Keratinocyte (primary cell): ENCODE measurements around the gene CHID1. TPM values are rescaled to one million over a fixed set of nuclear protein-coding genes. Genes with fewer than 3 reads are reported as not detected.

Experiments used
- DNase-seq: peaks from one replicate; pipeline ENCODE4 v3.0.0-alpha.2; 2011; ENCODE audit warnings: low read depth, missing footprints, low spot score
- FAIRE-seq: peaks from 2 replicates; lab custom pipeline; 2011; peaks lifted over from hg19 to GRCh38; lab: Jason Lieb, UNC
- H2AFZ ChIP-seq: 2 replicates; pipeline ENCODE4 v1.6.0; 2012; ENCODE audit warnings: low read length, control low read depth, inconsistent platforms; ENCODE audit not compliant: control insufficient read depth
- H3K27ac ChIP-seq: 2 replicates; pipeline ENCODE4 v1.5.1; 2011; ENCODE audit warnings: low read length; ENCODE audit not compliant: control insufficient read depth, insufficient read depth
- H3K27me3 ChIP-seq: 3 replicates; pipeline ENCODE4 v1.6.0; 2011; ENCODE audit warnings: low read length; ENCODE audit not compliant: control insufficient read depth, insufficient read depth; ENCODE audit errors: extremely low read depth
- H3K36me3 ChIP-seq, 2 experiments: 2 replicates in 1 of 2; 3 replicates in 1 of 2; pipeline ENCODE4 v1.5.1; 2011; ENCODE audit warnings: low read length in 2 of 2, mild to moderate bottlenecking in 1 of 2; ENCODE audit not compliant: control insufficient read depth in 2 of 2, insufficient read depth in 2 of 2; ENCODE audit errors: extremely low read depth in 1 of 2
- H3K4me1 ChIP-seq: 3 replicates; pipeline ENCODE4 v1.5.1; 2011; ENCODE audit warnings: low read length; ENCODE audit not compliant: control insufficient read depth, insufficient read depth; ENCODE audit errors: extremely low read depth
- H3K4me2 ChIP-seq: 3 replicates; pipeline ENCODE4 v1.6.0; 2011; ENCODE audit warnings: low read depth, low read length; ENCODE audit not compliant: control insufficient read depth, insufficient read depth; ENCODE audit errors: extremely low read depth
- H3K4me3 ChIP-seq, 3 experiments: fragments of 200-600 bp in 1 of 3; sonication (generic) in 1 of 3; 2 replicates in 2 of 3; 3 replicates in 1 of 3; pipeline ENCODE4 v1.5.1; 2011 to 2016; ENCODE audit warnings: low read length in 3 of 3, mild to moderate bottlenecking in 3 of 3, control low read depth in 2 of 3, inconsistent platforms in 1 of 3, low read depth in 1 of 3, mixed read lengths in 1 of 3, mixed run types in 1 of 3, moderate library complexity in 1 of 3; ENCODE audit not compliant: control insufficient read depth in 2 of 3, insufficient read depth in 2 of 3; ENCODE audit errors: extremely low read depth in 1 of 3
- H3K79me2 ChIP-seq: 2 replicates; pipeline ENCODE4 v1.6.0; 2012; ENCODE audit warnings: low read length; ENCODE audit not compliant: control insufficient read depth, insufficient read depth
- H3K9ac ChIP-seq: 3 replicates; pipeline ENCODE4 v1.6.0; 2011; ENCODE audit warnings: low read length; ENCODE audit not compliant: control insufficient read depth, insufficient read depth; ENCODE audit errors: extremely low read depth
- H3K9me1 ChIP-seq: 3 replicates; pipeline ENCODE4 v1.6.0; 2011; ENCODE audit warnings: low read length; ENCODE audit not compliant: control insufficient read depth, insufficient read depth; ENCODE audit errors: extremely low read depth
- H3K9me3 ChIP-seq: 2 replicates; pipeline ENCODE4 v1.5.1; 2012; ENCODE audit warnings: low read depth, low read length; ENCODE audit not compliant: control insufficient read depth
- H4K20me1 ChIP-seq: 3 replicates; pipeline ENCODE4 v1.6.0; 2011; ENCODE audit warnings: low read length; ENCODE audit not compliant: control insufficient read depth, insufficient read depth; ENCODE audit errors: extremely low read depth
- EZH2 ChIP-seq: IDR thresholded peaks from one replicate; pipeline ENCODE4 v1.6.1; 2012; ENCODE audit warnings: inconsistent platforms, mild to moderate bottlenecking, low read length, moderate library complexity
- dilution Hi-C: fragments of 300-500 bp; cut with MboI; formaldehyde crosslinking; loops from one replicate; pipeline ENCODE4 v1.7.0; 2020; ENCODE audit warnings: low sequenced_read_pairs; ENCODE audit not compliant: extremely low pct_ligation_motif_present
- polyA plus RNA-seq, 5 experiments: library from polyadenylated mRNA; depleted of rRNA in 3 of 5; stranded (reverse) in 3 of 5; stranded (forward) in 1 of 5; unstranded in 1 of 5; fragments of >200 nt; gene quantifications; 1 replicate in 1 of 5; 2 replicates in 3 of 5; 3 replicates in 1 of 5; pipeline versions ENCODE4 v1.2.1 to v1.2.3, GENCODE V29; 2011 to 2012; ENCODE audit warnings: missing spikeins in 2 of 5, low read depth in 1 of 5, low replicate concordance in 1 of 5
- TF ChIP-seq, protein P1 (sequence below), 3 experiments: IDR thresholded peaks in 1 of 3; conservative IDR thresholded peaks in 1 of 3; optimal IDR thresholded peaks in 1 of 3; 2 replicates in 2 of 3; 3 replicates in 1 of 3; pipeline versions ENCODE3 to v1.5.1; 2011; ENCODE audit warnings: low read length in 3 of 3, mild to moderate bottlenecking in 3 of 3, moderate library complexity in 2 of 3, control low read depth in 1 of 3, inconsistent platforms in 1 of 3; ENCODE audit not compliant: insufficient read depth in 2 of 3; ENCODE audit errors: extremely low read depth in 1 of 3

Gene CHID1
- polyA plus RNA-seq, 1 donor (not counting 4 experiments of a cell fraction or from before 2014, with no cell fraction given) = 23.0 TPM

DNA sequence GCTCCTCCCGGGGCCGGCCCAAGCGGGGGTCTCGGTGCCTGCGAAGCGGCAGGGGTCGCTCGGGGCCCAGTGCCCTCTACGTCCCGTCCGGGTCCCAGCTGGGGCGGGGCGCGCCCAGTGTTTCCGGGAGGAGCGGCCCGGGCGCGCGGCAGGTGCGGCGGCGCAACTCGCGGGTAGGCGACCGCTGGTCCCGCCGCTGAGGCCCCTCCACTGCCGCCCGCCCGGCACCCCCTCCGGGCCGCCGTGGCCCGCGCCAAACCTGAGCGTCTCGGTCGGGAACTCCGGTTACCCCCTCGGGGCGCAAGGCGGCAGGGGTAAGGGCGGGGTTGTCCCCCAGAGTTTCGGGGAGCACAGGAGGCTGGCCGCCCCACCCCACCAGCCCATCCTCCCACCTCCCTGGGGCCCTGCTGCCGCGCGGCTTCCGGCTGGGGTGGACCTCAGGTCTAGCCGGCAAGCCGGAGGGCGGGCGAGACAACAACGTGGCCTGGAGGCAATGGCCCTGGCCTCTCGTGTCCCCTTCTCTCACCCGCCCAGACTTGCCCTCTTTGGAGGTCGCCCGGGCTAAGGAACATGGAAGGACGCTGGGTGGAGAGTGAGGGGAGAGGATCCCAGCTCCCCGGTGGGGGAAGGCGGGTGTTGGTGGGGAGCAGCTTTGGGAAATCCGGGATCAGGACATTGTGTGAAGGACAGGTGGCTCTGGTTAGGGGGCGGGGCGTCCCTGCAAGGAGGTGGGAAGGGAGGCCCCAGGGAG is 83.3 kb downstream of the CHID1 start:
- Histone ChIP-seq H3K36me3 (peaks cover 0 to 6% of the 10 kb centered on the region in 2 experiments), H3K4me2 (peak overlapping the region; percentile 60), H3K9me3 (no peaks in the 10 kb centered on the region), H2AFZ (no peak overlapping the region), H4K20me1 (no peaks in the 10 kb centered on the region), H3K27ac (no peak overlapping the region), H3K79me2 (no peaks in the 10 kb centered on the region), H3K4me3 (peak overlapping the region in 2 of 3 experiments; percentile 29 to 34), H3K9ac (no peak overlapping the region), H3K4me1 (peaks cover 29% of the 10 kb centered on the region), H3K27me3 (peaks cover 50% of the 10 kb centered on the region), H3K9me1 (no peaks in the 10 kb centered on the region)
- TF ChIP-seq EZH2 = peak; percentile 23
- TF ChIP-seq, protein P1, sequence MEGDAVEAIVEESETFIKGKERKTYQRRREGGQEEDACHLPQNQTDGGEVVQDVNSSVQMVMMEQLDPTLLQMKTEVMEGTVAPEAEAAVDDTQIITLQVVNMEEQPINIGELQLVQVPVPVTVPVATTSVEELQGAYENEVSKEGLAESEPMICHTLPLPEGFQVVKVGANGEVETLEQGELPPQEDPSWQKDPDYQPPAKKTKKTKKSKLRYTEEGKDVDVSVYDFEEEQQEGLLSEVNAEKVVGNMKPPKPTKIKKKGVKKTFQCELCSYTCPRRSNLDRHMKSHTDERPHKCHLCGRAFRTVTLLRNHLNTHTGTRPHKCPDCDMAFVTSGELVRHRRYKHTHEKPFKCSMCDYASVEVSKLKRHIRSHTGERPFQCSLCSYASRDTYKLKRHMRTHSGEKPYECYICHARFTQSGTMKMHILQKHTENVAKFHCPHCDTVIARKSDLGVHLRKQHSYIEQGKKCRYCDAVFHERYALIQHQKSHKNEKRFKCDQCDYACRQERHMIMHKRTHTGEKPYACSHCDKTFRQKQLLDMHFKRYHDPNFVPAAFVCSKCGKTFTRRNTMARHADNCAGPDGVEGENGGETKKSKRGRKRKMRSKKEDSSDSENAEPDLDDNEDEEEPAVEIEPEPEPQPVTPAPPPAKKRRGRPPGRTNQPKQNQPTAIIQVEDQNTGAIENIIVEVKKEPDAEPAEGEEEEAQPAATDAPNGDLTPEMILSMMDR (optimal IDR thresholded peaks at IDR 0.05 in 1 of 3, IDR thresholded peaks at IDR 0.05 in 1 of 3, conservative IDR thresholded peaks at IDR 0.05 in 1 of 3; ENCODE audit: extremely low read depth in 1 of 3, insufficient read depth in 2 of 3, low read length in 3 of 3) = no peak
- dilution Hi-C loops = no loop called here
- FAIRE-seq (no peak), DNase-seq (no peak)

DNA sequence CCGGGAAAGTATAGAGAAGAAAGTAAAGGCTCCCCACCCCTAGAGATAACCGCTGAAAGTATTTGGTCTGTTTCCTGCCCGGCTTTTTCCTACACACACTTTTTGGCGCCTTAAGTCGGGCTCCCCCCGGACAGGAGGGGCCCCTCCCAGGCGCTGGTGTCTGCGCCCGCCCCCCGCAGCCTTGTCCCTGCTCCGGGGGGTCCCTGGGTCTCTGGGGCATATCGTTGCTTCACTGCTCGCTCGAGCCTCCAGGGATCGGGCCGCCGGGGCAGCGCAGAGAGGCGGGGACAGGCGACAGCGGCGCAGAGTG is 83.8 kb downstream of the CHID1 start:
- Histone ChIP-seq H3K27me3 (peaks cover 50% of the 10 kb centered on the region), H2AFZ (no peak overlapping the region), H3K4me3 (peak overlapping the region in 2 of 3 experiments; percentile 29 to 34), H3K4me1 (peaks cover 27% of the 10 kb centered on the region), H3K79me2 (no peaks in the 10 kb centered on the region), H3K9ac (no peak overlapping the region), H3K9me1 (no peaks in the 10 kb centered on the region), H3K36me3 (peaks cover 0 to 8% of the 10 kb centered on the region in 2 experiments), H3K9me3 (no peaks in the 10 kb centered on the region), H4K20me1 (no peaks in the 10 kb centered on the region), H3K4me2 (peak overlapping the region; percentile 60), H3K27ac (no peak overlapping the region)
- TF ChIP-seq, protein P1 (optimal IDR thresholded peaks at IDR 0.05 in 1 of 3, IDR thresholded peaks at IDR 0.05 in 1 of 3, conservative IDR thresholded peaks at IDR 0.05 in 1 of 3; ENCODE audit: extremely low read depth in 1 of 3, insufficient read depth in 2 of 3, low read length in 3 of 3) = no peak
- TF ChIP-seq EZH2 = no peak
- dilution Hi-C loops = no loop called here
- DNase-seq (no peak), FAIRE-seq (no peak)
